ENCODE measurements around the gene MCHR1.

- TF ChIP-seq CTCF (conservative IDR thresholded peaks at IDR 0.05): no peak
- no peak for TF ChIP-seq EZH2 (IDR thresholded peaks at IDR 0.05; ENCODE audit: low read depth)
Measured at GRCh38 chr22:40659166-40659565, 20.1 kb upstream of the MCHR1 start.

Data from PC-9 (cell line).